ENCODE measurements around the gene SUCLG2.
A peak's percentile ranks its signal among the peaks of the same experiment; 100 is the strongest.

Gene SUCLG2

GRCh38 chr3:67386451-67386850, 268.0 kb downstream of the SUCLG2 start:
- peak; percentile 18 for DNase-seq (ENCODE audit: low read depth)
- H3K4me3 ChIP-seq (ENCODE audit: low read depth, low read length), result no peak overlapping the region
- TF ChIP-seq CTCF (IDR thresholded peaks at IDR 0.05; ENCODE audit: insufficient read depth, low read depth, low read length, missing control alignments), result no peak

- DNase-seq (ENCODE audit: low read depth), result peak; percentile 53
- TF ChIP-seq CTCF (IDR thresholded peaks at IDR 0.05; ENCODE audit: insufficient read depth, low read depth, low read length, missing control alignments), result peak; percentile 55
- H3K4me3 ChIP-seq (ENCODE audit: low read depth, low read length), result no peak overlapping the region
Measured at GRCh38 chr3:67384760-67385397, 269.5 kb downstream of the SUCLG2 start.

- no peak for DNase-seq (ENCODE audit: low read depth)
- no peak for TF ChIP-seq CTCF (IDR thresholded peaks at IDR 0.05; ENCODE audit: insufficient read depth, low read depth, low read length, missing control alignments)
- no peak overlapping the region for H3K4me3 ChIP-seq (ENCODE audit: low read depth, low read length)
Measured at GRCh38 chr3:67384016-67384415, 270.4 kb downstream of the SUCLG2 start.

- no peak overlapping the region for H3K4me3 ChIP-seq (ENCODE audit: low read depth, low read length)
- no peak for DNase-seq (ENCODE audit: low read depth)
- no peak for TF ChIP-seq CTCF (IDR thresholded peaks at IDR 0.05; ENCODE audit: insufficient read depth, low read depth, low read length, missing control alignments)
Measured at GRCh38 chr3:67383379-67383778, 271.0 kb downstream of the SUCLG2 start.

- no peak for TF ChIP-seq CTCF (IDR thresholded peaks at IDR 0.05; ENCODE audit: insufficient read depth, low read depth, low read length, missing control alignments)
- H3K4me3 ChIP-seq (ENCODE audit: low read depth, low read length), result no peak overlapping the region
- DNase-seq (ENCODE audit: low read depth), result no peak
Measured at GRCh38 chr3:67382536-67382935, 271.9 kb downstream of the SUCLG2 start.

GRCh38 chr3:67381667-67382272, 272.6 kb downstream of the SUCLG2 start:
- H3K4me3 ChIP-seq (ENCODE audit: low read depth, low read length), result no peak overlapping the region
- peak; percentile 54 for TF ChIP-seq CTCF (IDR thresholded peaks at IDR 0.05; ENCODE audit: insufficient read depth, low read depth, low read length, missing control alignments)
- peak; percentile 41 for DNase-seq (ENCODE audit: low read depth)

GRCh38 chr3:67380118-67380517, 274.3 kb downstream of the SUCLG2 start:
- DNase-seq (ENCODE audit: low read depth), result no peak
- H3K4me3 ChIP-seq (ENCODE audit: low read depth, low read length), result no peak overlapping the region
- no peak for TF ChIP-seq CTCF (IDR thresholded peaks at IDR 0.05; ENCODE audit: insufficient read depth, low read depth, low read length, missing control alignments)

Measured in GM12865 (cell line).